B cell (primary cell): ENCODE results near the gene TSFM. TPM values are rescaled to one million over a fixed set of nuclear protein-coding genes. Genes with fewer than 3 reads are reported as not detected.
A peak's percentile ranks its signal among the peaks of the same experiment; 100 is the strongest.

Experiments used
- ATAC-seq: fragments of 200-7000 bp; cut with Tn5 transposase; one replicate; pipeline ENCODE4 v1.10.0; 2021; ENCODE audit warnings: low read depth, mild to moderate bottlenecking, moderate number of reproducible peaks, moderate library complexity
- CTCF ChIA-PET: fragments of 350-600 bp; sonication (Branson Sonifier 250); formaldehyde crosslinking; loops from one replicate; lab custom pipeline; 2021; ENCODE audit warnings: antibody characterized with exemption, inconsistent platforms; lab: Charles Lee
- POLR2A ChIA-PET: fragments of 350-600 bp; sonication (Branson Sonifier 250); formaldehyde crosslinking; loops from one replicate; lab custom pipeline; 2021; ENCODE audit warnings: antibody characterized with exemption; lab: Charles Lee
- DNase-seq: peaks from one replicate; pipeline ENCODE4 v3.0.0; 2013
- H2AFZ ChIP-seq: 2 replicates; pipeline ENCODE4 v1.6.1; 2012; ENCODE audit warnings: mild to moderate bottlenecking, low read depth, low read length; ENCODE audit not compliant: insufficient read depth, poor library complexity, severe bottlenecking
- H3K27ac ChIP-seq, 2 donors: 1 replicate in 1 of 2; 2 replicates in 1 of 2; pipeline ENCODE4 v1.5.1; 2012 to 2013; ENCODE audit warnings: low read length in 2 of 2, mild to moderate bottlenecking in 2 of 2, moderate library complexity in 1 of 2
- H3K27me3 ChIP-seq, 4 experiments: fragments of 200-600 bp in 1 of 4; sonication (generic) in 1 of 4; replicated peaks in 1 of 4; 1 replicate in 2 of 4; 2 replicates in 2 of 4; pipeline versions ENCODE4 v1.6.1 to v1.7.0; 2013 to 2016; ENCODE audit warnings: low read length in 3 of 4, mild to moderate bottlenecking in 2 of 4, mixed read lengths in 1 of 4, moderate library complexity in 1 of 4; ENCODE audit not compliant: insufficient read depth in 4 of 4, control insufficient read depth in 3 of 4; ENCODE audit errors: control extremely low read depth in 1 of 4
- H3K36me3 ChIP-seq, 2 experiments: replicated peaks in 1 of 2; 1 replicate in 1 of 2; 2 replicates in 1 of 2; pipeline versions ENCODE4 v1.6.1 to v1.7.1; 2013; ENCODE audit warnings: low read length in 1 of 2; ENCODE audit not compliant: insufficient read depth in 2 of 2, control insufficient read depth in 1 of 2; ENCODE audit errors: control extremely low read depth in 1 of 2, extremely low read depth in 1 of 2
- H3K4me1 ChIP-seq, 2 donors: fragments of 200-600 bp in 1 of 2; sonication (generic) in 1 of 2; 1 replicate in 1 of 2; 2 replicates in 1 of 2; pipeline versions ENCODE4 v1.5.1 to v1.6.1; 2013 to 2017; ENCODE audit warnings: low read length in 2 of 2; ENCODE audit not compliant: control insufficient read depth in 2 of 2, insufficient read depth in 2 of 2
- H3K4me2 ChIP-seq: replicated peaks from 2 replicates; pipeline ENCODE3; 2012; ENCODE audit warnings: mild to moderate bottlenecking, low read depth, low read length; ENCODE audit not compliant: poor library complexity, severe bottlenecking
- H3K4me3 ChIP-seq, 5 experiments: fragments of 200-600 bp in 1 of 5; sonication (generic) in 1 of 5; 1 replicate in 3 of 5; 2 replicates in 2 of 5; pipeline versions ENCODE4 v1.5.1 to v1.7.0; 2011 to 2016; ENCODE audit warnings: low read length in 4 of 5, mild to moderate bottlenecking in 4 of 5, low read depth in 2 of 5, control low read depth in 1 of 5, moderate library complexity in 1 of 5; ENCODE audit not compliant: insufficient read depth in 1 of 5; ENCODE audit errors: control extremely low read depth in 1 of 5, extremely low read depth in 1 of 5
- H3K79me2 ChIP-seq: fragments of 200-600 bp; sonication (generic); one replicate; pipeline ENCODE4 v1.6.0; 2016; ENCODE audit warnings: low read length; ENCODE audit not compliant: control insufficient read depth, insufficient read depth
- H3K9ac ChIP-seq: fragments of 200-600 bp; sonication (generic); 2 replicates; pipeline ENCODE4 v1.6.1; 2017; ENCODE audit warnings: mild to moderate bottlenecking, low read length, moderate library complexity
- H3K9me3 ChIP-seq, 3 donors: one replicate each; pipeline versions ENCODE4 v1.6.1 to v1.7.1; 2013; ENCODE audit warnings: low read length in 2 of 3; ENCODE audit not compliant: control insufficient read depth in 2 of 3, insufficient read depth in 1 of 3; ENCODE audit errors: control extremely low read depth in 1 of 3
- H4K20me1 ChIP-seq: 2 replicates; pipeline ENCODE4 v1.6.0; 2012; ENCODE audit warnings: mild to moderate bottlenecking, low read length; ENCODE audit not compliant: insufficient read depth, control insufficient read depth, poor library complexity, severe bottlenecking
- H3K27ac Mint-ChIP-seq: one replicate; pipeline ENCODE4 v1.8.0; 2021; ENCODE audit warnings: mixed read lengths
- H3K27me3 Mint-ChIP-seq: one replicate; pipeline ENCODE4 v1.8.0; 2021; ENCODE audit warnings: mixed read lengths
- H3K4me1 Mint-ChIP-seq: one replicate; pipeline ENCODE4 v1.8.0; 2021; ENCODE audit warnings: mixed read lengths
- H3K4me3 Mint-ChIP-seq: one replicate; pipeline ENCODE4 v1.8.0; 2021; ENCODE audit warnings: mixed read lengths
- H3K9me3 Mint-ChIP-seq: one replicate; pipeline ENCODE4 v1.8.0; 2022; ENCODE audit warnings: mixed read lengths; ENCODE audit not compliant: insufficient read depth
- EZH2 ChIP-seq: IDR thresholded peaks from 2 replicates; pipeline ENCODE4 v1.6.1; 2012; ENCODE audit warnings: borderline replicate concordance, low read depth, mild to moderate bottlenecking, moderate library complexity, low read length; ENCODE audit not compliant: insufficient read depth, poor library complexity, severe bottlenecking
- WGBS: methylation state at CpG from one replicate; pipeline ENCODE4 v1.1.5; 2013; ENCODE audit warnings: missing lambda C conversion rate; ENCODE audit not compliant: insufficient coverage; 5-methylcytosine and 5-hydroxymethylcytosine counted together
- intact Hi-C: fragments of 100-400 bp; cut with micrococcal nuclease; formaldehyde crosslinking; loops from one replicate; pipeline ENCODE4 v1.10.0; 2022
- polyA plus RNA-seq: library from polyadenylated mRNA; depleted of rRNA; stranded (reverse); fragments of >200 nt; gene quantifications from 2 replicates; pipeline ENCODE4 v1.2.3, GENCODE V29; 2012
- total RNA-seq, 2 donors: library from RNA; stranded (reverse); fragments of 120-200 nt in 1 of 2; gene quantifications; 1 replicate in 1 of 2; 2 replicates in 1 of 2; pipeline versions ENCODE4 v1.2.3 to v1.2.4, GENCODE V29; 2013 to 2022
- TF ChIP-seq, protein P1 (sequence below): fragments of 200-600 bp; IDR thresholded peaks from one replicate; pipeline ENCODE4 v1.8.0; 2022; ENCODE audit warnings: antibody characterized with exemption, mild to moderate bottlenecking

Gene TSFM
- total and polyA plus RNA-seq, 2 donors (not counting 1 experiment from before 2014, with no cell fraction given): 5.6 to 20.9 TPM

DNA sequence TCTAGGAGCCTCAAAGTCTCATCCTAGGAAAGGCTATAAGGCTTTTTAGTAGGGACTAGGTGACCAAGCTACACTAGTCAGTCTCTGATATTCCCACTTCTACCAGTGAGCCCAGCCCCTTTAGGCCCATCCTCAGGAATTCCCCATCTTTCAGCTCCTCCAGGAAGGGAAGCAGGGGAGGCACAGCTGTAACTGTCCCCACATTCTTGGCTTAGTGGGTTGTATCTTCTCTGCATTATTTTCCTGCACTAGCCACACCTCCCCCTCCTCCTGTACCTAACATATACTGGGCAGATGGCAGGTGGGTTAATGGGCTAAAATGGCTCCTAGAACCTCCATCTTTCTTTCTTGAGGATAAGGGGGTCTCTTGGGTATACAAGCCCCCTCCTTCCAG lies 15.3 kb upstream of the TSFM start:
- Histone ChIP-seq H3K79me2 (peaks cover 18% of the 10 kb centered on the region), H2AFZ (no peak overlapping the region), H3K9ac (no peak overlapping the region), H3K9me3 (peaks cover 0 to 13% (median 0%) of the 10 kb centered on the region in 3 donors), H3K4me3 (no peak overlapping the region), H3K27ac (no peak overlapping the region), H3K4me1 (peaks cover 38 to 41% of the 10 kb centered on the region in 2 donors), H4K20me1 (peaks cover 18% of the 10 kb centered on the region), H3K27me3 (peaks cover 0 to 38% (median 26%) of the 10 kb centered on the region in 4 experiments), H3K36me3 (no peaks in the 10 kb centered on the region), H3K4me2 (no peak overlapping the region)
- Mint-ChIP-seq H3K9me3 (no peaks in the 10 kb centered on the region), H3K4me3 (peak overlapping the region; percentile 93), H3K27ac (no peak overlapping the region), H3K27me3 (peaks cover 24% of the 10 kb centered on the region), H3K4me1 (peaks cover 42% of the 10 kb centered on the region)
- POLR2A ChIA-PET: no interaction called here
- DNase-seq (no peak), ATAC-seq (no peak)
- intact Hi-C loops: no loop called here
- TF ChIP-seq EZH2: no peak
- TF ChIP-seq, protein P1, sequence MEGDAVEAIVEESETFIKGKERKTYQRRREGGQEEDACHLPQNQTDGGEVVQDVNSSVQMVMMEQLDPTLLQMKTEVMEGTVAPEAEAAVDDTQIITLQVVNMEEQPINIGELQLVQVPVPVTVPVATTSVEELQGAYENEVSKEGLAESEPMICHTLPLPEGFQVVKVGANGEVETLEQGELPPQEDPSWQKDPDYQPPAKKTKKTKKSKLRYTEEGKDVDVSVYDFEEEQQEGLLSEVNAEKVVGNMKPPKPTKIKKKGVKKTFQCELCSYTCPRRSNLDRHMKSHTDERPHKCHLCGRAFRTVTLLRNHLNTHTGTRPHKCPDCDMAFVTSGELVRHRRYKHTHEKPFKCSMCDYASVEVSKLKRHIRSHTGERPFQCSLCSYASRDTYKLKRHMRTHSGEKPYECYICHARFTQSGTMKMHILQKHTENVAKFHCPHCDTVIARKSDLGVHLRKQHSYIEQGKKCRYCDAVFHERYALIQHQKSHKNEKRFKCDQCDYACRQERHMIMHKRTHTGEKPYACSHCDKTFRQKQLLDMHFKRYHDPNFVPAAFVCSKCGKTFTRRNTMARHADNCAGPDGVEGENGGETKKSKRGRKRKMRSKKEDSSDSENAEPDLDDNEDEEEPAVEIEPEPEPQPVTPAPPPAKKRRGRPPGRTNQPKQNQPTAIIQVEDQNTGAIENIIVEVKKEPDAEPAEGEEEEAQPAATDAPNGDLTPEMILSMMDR: no peak
- CTCF ChIA-PET: interaction anchor here (1.1 to 3.0 kb wide), 4 partner anchors 8 to 16 kb away, joined by 3 to 37 read pairs (median 5); partner anchors contain the start of gene TSFM

DNA sequence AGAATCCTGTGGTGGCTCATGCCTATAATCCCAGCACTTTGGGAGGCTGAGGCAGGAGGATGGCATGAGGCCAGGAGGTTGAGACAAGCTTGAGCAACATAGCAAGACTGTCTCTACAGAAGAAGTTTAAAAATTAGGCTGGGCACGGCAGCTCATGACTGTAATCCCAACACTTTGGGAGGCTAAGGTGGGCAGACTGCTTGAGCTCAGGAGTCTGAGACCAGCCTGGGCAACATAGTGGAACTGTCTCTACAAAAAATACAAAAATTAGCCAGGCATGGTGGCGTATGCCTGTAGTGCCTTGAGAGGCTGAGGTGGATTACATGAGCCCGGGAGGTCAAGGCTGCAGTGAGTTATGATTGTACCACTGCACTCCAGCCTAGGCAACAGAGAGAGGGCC lies 14.7 kb upstream of the TSFM start:
- H3K9me3 Mint-ChIP-seq: no peaks in the 10 kb centered on the region
- no peak overlapping the region for H3K4me2 ChIP-seq
- no peak overlapping the region for H3K27ac Mint-ChIP-seq
- H3K9ac ChIP-seq: no peak overlapping the region
- peaks cover 42% of the 10 kb centered on the region for H3K4me1 Mint-ChIP-seq
- 100% methylated on average over 1 of the region's 3 CpGs for WGBS
- POLR2A ChIA-PET: no interaction called here
- peaks cover 0 to 13% (median 0%) of the 10 kb centered on the region in 3 donors for H3K9me3 ChIP-seq
- H2AFZ ChIP-seq: no peak overlapping the region
- H3K27me3 ChIP-seq: peaks cover 0 to 38% (median 26%) of the 10 kb centered on the region in 4 experiments
- no peak overlapping the region for H3K4me3 ChIP-seq
- peaks cover 18% of the 10 kb centered on the region for H3K79me2 ChIP-seq
- intact Hi-C loops: no loop called here
- peaks cover 15% of the 10 kb centered on the region for H4K20me1 ChIP-seq
- H3K4me3 Mint-ChIP-seq: no peak overlapping the region
- CTCF ChIA-PET: interaction anchor here (1.1 to 3.0 kb wide), 4 partner anchors 9 to 15 kb away, joined by 3 to 37 read pairs (median 5); partner anchors contain the start of gene TSFM
- DNase-seq (no peak), ATAC-seq (no peak)
- H3K4me1 ChIP-seq: peaks cover 40 to 47% of the 10 kb centered on the region in 2 donors
- peaks cover 24% of the 10 kb centered on the region for H3K27me3 Mint-ChIP-seq
- TF ChIP-seq, protein P1: no peak
- no peak for TF ChIP-seq EZH2
- no peaks in the 10 kb centered on the region for H3K36me3 ChIP-seq
- H3K27ac ChIP-seq: no peak overlapping the region
